Measurements from ENCODE around the gene CHD6. TPM values are rescaled to one million over a fixed set of nuclear protein-coding genes. Genes with fewer than 3 reads are reported as not detected.
A peak's percentile ranks its signal among the peaks of the same experiment; 100 is the strongest.

CHD6 gene
- total RNA-seq, 2 donors from 2014 or later: 51.1 to 56.2 TPM

DNA sequence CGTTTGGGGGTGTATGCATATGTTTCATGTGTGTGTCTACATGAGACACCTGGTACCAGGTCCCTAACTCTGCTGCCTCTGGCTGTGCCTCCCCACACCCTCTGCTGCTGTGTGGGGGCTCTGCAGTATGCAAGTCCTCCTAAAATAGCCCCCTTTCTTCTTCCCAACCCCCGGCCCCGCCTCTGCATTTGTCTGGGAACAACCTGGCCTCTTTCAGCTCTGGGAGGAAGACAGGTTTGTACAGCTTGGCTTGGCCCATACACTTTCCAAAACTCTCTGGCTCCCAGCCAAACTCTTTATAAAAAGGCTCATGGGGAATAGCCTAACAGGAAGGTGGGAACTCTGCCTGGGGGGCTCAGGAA, 224.5 kb downstream of the CHD6 start:
- no peak for DNase-seq (ENCODE audit: low spot score)
- intact Hi-C loops (cut with DNase I): no loop called here

DNA sequence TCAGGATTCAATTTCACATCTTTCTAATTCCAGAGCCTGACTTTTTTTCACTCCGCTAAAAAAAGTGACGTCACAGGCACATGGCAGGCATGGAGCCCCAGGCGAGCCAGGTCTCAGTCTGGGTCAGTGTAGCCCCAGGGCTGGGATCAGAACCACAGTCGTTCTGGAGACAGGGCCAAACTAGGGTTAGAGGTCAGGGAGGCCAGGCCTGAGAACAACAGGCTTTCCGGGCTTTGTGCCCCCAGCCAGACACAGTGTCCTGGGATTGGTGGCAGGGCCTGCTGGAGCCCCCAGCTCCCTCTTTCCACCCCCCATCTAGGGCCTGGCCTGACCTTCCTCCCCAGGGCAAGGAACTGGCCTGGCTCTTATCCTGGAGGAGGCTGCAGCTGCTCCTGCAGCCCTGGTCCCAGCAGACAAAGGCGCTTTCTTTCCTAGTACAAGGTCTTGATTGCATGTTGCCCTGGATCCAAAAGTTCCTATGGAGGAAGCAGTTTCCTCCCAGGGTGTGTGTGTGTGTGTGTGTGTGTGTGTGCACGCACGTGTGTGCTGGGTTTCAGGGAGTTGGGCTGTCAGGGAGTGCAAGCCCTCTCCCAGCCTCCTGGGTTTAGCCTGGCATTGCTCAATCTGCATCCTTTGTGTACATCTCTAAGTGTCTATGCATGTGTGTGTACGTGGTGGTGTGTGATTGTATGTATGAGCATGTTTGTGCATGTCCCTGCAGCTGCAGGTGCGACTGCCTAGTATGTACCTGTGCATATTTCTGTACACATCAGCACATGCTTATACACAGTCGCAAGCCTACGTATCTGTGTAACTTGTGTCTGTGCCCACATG, 225.1 kb downstream of the CHD6 start:
- peak; percentile 83 for DNase-seq (ENCODE audit: low spot score)
- intact Hi-C loops (cut with DNase I): no loop called here

DNA sequence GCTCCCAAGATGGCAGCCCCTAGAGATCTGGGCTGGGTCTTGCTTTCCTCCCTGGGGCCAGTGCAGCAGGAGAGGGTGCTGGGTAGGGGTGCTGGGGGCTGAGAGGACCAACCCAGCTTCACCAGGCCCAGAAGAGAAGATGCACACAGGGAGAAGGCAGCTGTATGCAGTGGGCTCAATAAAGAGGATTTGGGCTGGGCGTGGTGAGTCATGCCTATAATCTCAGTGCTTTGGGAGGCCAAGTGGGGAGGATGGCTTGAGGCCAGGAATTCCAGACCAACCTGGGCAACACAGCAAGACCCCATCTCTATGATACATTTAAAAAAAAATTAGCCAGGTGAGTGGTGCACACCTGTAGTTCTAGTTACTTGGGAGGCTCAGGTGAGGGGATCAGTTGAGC, 225.9 kb downstream of the CHD6 start:
- intact Hi-C loops (cut with DNase I): no loop called here
- DNase-seq (ENCODE audit: low spot score): no peak

DNA sequence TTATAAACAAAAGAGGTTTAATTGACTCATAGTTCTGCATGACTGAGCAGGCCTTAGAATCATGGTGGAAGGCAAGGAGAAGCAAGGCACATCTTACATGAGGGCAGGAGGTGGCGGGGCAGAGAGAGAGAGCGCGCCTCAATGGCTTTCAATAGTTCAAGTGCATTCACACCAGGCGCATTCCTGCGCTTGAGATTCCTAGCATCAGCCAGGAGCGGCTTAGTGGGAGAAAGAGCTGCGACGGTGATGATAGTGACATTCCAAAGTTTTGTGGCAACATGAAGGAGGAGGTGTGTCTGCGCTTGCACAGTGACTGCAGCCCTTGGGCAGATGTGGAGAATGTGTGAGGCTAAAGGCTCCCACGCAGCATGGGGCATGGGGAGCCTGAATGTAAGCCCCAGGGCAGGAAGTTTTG, 226.6 kb downstream of the CHD6 start:
- intact Hi-C loops (cut with DNase I): no loop called here
- DNase-seq (ENCODE audit: low spot score): no peak

DNA sequence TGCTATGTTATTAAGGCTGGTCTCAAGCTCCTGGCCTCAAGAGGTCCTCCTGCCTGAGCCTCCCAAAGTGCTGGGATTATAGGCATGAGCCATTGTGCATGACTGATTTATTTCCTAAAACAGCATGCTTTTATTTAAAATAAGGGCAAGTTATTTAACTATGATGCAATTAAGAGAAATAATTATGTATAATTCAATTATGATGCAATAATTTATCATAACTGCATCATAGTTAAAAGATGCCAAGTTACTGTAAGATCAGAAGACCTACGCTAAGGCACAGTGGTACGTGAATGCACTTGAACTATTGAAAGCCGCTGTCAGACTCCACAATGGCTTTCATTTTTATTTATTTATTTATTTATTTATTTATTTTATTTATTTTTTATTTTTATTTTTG, 227.3 kb downstream of the CHD6 start:
- intact Hi-C loops (cut with DNase I): no loop called here
- DNase-seq (ENCODE audit: low spot score): no peak

DNA sequence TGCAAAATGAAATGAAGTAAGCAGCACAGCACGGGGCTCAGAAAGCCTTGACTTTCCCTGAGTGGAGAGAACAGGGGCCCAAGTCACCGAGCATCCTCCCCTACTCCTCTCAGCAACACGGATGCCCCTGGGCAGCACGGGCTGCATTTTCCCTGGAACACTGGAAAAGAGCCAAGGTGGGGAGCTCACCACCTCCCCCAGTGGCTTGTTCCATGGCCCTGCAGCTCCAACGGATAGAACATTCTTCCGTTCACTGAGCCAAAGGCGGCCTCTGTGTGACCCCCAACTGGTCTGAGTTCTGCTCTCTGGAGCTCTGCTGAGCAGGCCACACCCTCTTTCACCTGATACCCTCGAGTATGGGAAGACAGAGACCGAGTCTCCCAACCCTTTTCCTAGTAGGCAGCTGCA, 230.7 kb downstream of the CHD6 start:
- intact Hi-C loops (cut with DNase I): no loop called here
- DNase-seq (ENCODE audit: low spot score): peak; percentile 63

DNA sequence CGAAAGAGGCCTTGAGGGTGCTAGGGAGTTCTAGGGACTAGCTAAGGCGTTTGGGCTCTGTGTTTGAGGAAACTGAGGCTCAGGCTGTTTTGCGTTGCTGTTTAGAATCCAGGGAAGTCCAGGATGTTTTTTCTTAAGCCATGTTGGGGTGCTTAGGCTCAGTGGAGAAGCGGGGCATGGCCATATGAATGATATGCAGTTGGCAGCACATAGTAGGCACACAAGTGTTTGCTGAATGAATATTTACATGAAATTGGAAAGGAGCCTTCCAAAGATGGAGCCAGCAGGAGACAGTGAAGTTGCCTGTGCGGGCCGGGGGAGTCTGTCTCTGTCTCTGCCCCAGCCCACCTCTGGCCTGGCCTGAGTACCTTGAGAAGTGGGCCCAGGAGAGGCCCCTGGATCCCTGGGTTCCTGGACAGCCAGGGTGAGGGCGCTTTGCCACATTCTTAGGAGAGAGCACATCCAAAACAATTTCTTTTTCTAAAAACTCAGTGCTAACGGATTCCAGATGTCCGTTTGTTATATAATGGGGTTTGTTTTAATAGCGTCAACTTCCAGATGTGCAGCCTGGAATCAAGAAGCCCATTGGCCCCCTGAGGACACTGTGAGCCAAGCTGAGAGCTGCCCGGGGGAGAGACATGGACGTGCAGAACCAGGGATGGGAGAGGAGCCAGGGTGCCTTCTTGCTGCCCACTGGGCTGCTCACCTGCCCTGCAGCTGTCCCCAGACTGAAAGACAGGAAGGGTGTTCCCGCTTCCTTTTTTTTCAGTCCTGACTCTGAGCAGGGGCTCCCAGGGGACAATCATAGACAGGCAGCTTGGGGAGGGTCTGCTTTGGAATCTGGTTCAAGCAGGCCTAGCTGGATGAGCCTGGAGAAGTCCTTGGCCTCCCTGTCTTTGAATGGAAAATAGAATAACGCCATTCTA, 231.4 kb downstream of the CHD6 start:
- peak; percentile 72 for DNase-seq (ENCODE audit: low spot score)

DNA sequence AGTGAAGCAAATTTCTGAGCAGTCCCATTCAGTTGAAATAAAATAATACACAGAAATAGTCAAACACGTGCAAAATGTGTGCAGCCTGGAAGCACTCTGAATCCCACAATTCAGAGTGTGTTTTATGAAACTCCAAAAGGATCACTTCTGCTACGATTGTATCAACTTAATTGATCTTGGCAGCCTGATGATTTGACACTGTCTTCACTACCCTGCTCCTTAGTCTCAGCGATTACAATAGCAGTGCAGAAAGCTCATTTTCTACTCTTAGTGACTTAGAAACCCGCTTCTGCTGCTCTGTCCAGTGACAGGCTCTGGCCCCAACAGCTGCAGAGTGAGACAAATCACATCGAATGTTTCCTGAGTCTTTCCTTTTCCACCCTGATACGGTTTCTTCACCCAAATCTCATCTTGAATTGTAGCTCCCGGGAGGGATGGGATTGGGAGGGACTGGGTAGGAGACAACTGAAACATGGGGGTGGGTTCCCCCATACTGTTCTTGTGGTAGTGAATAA, 235.3 kb downstream of the CHD6 start:
- peak; percentile 24 for DNase-seq (ENCODE audit: low spot score)
- intact Hi-C loops (cut with DNase I): no loop called here

More for the DNA sequence above, 231.4 kb downstream of the CHD6 start:
- intact Hi-C loops (cut with DNase I): no loop called here

DNA sequence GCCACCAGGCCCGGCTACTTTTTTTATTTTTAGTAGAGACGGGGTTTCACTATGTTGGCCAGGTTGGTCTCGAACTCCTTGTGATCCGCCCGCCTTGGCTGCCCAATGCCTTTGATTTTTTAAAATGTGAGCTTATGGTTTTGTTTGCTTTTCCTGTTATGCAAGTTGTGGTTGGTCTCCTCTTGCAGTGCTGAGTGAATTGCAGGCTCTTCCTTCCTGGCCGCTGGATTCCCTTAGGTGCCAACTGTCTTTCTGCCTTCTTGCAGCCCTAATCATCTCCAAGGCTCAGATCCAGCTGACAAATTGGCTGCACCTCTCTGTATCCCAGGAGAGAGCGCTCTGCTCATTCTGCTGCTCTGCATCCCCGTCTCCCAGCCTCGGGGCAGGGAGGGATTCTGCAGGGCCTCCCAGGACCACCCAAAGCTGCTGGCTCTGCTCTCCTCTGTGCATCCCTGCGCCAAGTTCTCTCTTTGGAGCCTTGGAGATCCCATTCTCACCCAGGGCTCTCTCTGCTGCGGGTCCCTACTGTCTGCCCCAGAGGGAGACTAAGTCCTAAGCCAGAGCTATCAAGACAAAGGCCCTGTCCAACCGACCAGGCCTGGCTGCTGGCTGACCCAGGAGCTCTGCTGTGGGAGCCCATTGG, 237.5 kb downstream of the CHD6 start:
- peak; percentile 35 for DNase-seq (ENCODE audit: low spot score)

DNA sequence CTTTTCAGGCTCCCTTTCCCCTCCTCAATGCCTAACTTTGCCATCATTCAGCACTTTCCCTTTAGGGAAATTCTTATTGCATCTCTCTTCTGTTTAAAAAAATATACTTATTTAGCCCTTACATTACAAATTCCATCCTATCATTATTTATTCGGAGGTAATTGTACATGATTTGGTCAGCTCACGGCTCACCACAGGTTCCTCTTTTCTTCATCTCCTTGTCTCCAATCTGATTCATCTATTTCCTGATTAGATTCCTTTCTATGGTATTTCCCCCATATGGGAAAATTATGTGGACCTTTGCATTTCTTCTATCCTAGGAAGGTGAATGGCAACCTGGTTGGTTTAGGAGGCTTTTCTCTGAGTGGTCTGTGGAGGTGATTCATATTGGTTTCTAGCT, 238.6 kb downstream of the CHD6 start:
- no peak for DNase-seq (ENCODE audit: low spot score)
- intact Hi-C loops (cut with DNase I): no loop called here

More for the DNA sequence above, 237.5 kb downstream of the CHD6 start:
- intact Hi-C loops (cut with DNase I): no loop called here

DNA sequence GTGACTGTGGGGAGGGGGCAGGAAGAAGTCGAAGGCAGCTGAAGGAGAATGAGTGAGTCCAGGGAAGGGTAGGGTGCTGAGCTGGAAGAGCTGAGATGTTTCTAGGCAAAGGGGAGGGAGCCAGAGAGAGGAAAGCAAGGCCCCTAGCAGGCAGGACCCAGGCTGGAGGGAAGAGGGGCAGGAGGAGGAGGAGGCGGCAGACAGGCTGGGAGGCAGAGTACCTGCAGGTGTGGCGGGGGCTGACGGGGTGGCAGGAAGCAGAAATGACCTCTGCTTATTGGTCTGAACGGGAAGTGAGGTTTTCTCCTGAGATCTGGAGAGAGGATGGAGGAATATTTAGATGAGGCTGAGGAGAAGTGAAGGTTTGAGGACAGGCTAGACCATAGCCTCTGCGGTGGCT, 240.9 kb downstream of the CHD6 start:
- peak; percentile 24 for DNase-seq (ENCODE audit: low spot score)
- intact Hi-C loops (cut with DNase I): no loop called here

DNA sequence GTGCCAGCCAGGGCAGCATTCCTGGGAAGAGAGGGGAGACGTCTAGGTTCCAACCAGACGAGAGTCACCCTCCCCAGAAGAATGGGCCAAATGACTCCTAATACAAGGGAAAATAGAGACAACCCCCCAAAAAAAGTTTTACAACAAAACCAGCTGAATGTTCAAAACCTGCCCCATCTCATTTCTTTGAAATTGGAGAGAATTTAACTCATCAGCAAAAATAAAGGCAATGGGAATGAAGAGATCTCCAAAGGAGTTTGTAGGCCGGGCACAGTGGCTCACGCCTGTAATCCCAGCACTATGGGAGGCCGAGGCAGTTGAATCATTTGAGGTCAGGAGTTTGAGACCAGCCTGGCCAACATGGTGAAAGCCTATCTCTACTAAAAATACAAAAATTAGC, 241.8 kb downstream of the CHD6 start:
- intact Hi-C loops (cut with DNase I): no loop called here
- DNase-seq (ENCODE audit: low spot score): no peak

DNA sequence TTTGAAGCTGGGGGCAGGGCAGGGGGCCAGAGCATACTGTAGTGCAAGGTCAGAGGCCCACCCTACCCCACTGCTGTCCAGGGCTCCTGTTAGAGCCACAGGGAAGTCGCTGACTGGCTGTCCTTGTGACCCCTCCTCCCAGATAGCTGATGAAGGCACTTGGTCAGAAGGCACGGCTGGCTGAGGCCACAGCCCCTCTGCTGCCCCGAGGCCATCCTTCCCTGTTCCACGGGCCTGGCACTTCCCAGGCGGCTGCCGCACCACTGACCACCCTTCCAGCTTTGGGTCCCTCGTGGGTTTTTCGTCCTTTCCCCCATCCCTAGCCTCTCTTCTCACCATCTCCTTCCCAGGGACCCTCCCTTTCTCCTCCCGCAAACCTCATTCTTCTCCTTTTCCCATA, 242.3 kb downstream of the CHD6 start:
- no peak for DNase-seq (ENCODE audit: low spot score)
- intact Hi-C loops (cut with DNase I): no loop called here

DNA sequence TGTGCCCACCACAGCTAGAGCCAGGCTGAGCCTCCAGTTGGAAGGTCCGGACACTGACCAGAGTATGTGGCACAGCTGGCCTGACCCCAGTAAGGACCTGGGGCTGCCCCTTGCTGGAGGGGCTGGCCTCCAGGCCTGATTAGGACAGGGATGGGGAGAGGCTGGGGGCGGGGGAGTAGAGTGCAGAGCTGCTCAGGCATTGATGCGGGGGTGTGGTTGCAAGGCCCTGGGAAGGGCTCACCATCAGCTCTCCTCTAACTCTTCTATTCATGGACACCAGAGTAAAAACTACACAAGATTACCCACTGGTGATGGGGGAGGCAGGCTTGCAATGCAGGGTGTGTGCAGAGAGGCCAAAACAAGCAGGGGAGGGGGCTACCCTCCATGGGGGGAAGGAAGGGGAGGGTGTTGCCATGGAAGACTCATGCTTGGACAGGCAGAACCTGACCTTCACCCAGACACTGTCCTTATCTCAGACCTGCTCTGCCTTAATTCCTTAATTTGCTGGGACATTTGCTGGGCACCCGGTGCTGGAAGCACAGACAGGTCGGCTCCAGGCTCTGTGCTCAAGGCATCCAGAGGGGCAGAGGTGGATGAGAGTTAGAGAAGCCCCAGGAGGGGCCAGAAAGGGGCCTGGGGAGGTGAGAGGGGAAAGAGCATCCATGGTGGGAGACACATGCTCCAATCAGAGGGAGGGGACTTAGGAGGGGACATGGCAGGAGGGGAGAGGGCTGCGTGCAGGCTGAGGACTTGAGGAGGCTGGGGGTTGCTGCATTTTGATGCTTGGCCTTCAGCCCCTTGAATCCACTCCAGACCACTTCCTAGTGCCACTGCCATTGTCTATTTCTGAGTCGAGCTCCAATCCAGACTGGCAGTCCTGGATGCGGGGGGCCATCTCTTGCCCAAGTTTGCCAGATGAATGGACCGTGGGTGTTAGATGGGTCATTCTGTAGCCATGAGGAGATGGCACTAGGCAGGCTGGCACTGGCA, 244.0 kb downstream of the CHD6 start:
- DNase-seq (ENCODE audit: low spot score): peak; percentile 65

DNA sequence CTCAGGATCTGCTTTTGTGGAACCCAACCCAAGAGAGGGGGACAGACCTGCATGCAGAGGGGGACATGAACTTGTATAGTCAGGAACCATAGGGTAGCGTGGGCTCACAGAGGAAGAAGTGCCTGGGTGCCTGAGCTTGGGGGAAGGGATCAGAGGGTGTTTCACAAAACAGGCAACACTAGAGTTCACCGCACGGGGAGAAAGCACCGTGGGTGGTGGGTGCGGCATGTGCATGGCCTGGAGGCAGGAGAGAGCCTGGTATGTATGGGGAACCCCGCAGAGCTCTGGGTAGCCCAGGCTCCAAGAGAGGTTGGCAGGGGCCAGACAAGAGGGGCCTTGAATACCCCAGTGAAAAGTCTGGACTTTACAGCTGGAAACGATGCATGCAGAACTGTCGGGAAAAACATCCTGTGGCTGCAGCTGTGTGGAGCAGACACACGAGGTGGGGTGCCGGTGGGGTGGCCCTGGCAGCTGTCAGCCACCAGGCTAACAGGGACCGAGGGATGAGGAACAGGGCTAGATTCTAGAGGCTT, 244.9 kb downstream of the CHD6 start:
- peak; percentile 70 for DNase-seq (ENCODE audit: low spot score)
- intact Hi-C loops (cut with DNase I): loop anchor here in 1 of 2 donors (1.0 kb wide), 1 partner anchor 27 kb away; no protein-coding TSS in a partner anchor

More for the DNA sequence above, 244.0 kb downstream of the CHD6 start:
- intact Hi-C loops (cut with DNase I): loop anchor here in 1 of 2 donors (1.0 kb wide), 1 partner anchor 28 kb away; no protein-coding TSS in a partner anchor

DNA sequence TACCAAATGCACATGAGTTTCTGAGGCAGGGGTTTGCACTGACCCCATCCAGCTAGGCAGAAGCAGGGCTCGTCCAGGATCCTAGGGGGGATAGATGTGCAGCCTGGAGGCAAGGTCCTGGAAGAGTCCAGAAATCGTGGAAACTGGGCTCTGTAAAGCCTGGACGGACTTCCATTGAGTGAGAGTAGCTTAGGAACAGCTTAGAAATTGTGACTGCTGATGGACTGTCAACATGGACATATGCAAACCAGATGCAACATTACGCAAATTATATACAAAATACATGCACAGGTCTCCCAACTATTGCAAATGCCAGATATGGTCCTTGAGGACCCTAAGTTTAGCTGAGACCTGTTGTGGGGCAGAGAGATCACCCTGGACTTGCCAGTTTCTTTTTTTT, 246.8 kb downstream of the CHD6 start:
- intact Hi-C loops (cut with DNase I): no loop called here
- DNase-seq (ENCODE audit: low spot score): no peak

DNA sequence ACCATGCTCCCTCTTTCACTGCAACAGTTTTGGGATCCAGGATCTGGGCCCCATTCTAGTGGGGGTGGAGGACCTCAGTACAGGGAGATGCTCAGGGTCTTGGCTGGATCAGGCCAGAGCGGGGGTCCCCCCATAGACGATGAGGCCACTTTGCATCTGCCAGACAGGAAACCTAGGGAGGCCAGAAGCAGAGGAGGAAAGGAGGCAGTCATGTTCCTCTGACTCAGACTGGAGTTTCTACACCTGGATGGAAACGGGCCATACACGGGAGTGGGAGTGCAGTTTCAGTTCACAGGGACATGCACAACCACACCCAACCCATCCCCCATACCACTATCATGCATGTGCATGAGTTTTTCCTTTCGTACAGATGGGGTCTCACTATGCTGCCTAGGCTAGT, 248.0 kb downstream of the CHD6 start:
- intact Hi-C loops (cut with DNase I): no loop called here
- peak; percentile 52 for DNase-seq (ENCODE audit: low spot score)

DNA sequence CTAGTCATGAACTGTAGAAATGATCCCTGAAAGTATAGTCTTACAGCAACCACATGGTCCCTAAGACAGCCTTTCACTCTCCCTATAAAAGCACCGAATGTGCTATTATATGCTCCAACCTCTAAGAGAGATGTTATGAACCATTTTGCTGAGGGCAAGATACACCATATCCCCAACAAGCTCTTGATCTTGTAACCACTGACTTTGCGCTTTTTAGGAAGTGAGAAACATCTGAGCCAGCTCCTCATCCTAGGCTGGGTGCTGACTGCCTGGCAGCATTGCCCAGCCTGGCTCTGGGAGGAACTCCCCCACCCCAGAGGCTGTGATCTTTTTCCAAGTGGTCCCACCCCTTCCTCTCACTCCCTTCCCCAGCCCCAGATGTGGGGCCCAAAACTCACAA, 248.5 kb downstream of the CHD6 start:
- no peak for DNase-seq (ENCODE audit: low spot score)
- intact Hi-C loops (cut with DNase I): no loop called here
